ENCODE data around the gene BCKDHB. TPM values are rescaled to one million over a fixed set of nuclear protein-coding genes. Genes with fewer than 3 reads are reported as not detected.

BCKDHB gene
- total RNA-seq, 1 donor from 2014 or later = 37.2 TPM

GRCh38 chr6:80185492-80185891, 79.0 kb downstream of the BCKDHB start:
- DNase-seq = no peak
- no peak overlapping the region for H3K27ac ChIP-seq (replicated peaks)
- intact Hi-C loops (cut with micrococcal nuclease) = no loop called here
- H3K36me3 ChIP-seq = no peaks in the 10 kb centered on the region
- no peak overlapping the region for H3K4me3 ChIP-seq
- no peaks in the 10 kb centered on the region for H3K4me1 ChIP-seq
- H3K27me3 ChIP-seq (ENCODE audit: low read depth) = no peaks in the 10 kb centered on the region
- TF ChIP-seq CTCF (IDR thresholded peaks at IDR 0.05; ENCODE audit: borderline replicate concordance) = no peak
- peaks cover 13% of the 10 kb centered on the region for H3K9me3 ChIP-seq (replicated peaks)

GRCh38 chr6:80186082-80186481, 79.6 kb downstream of the BCKDHB start:
- H3K27ac ChIP-seq (replicated peaks) = no peak overlapping the region
- intact Hi-C loops (cut with micrococcal nuclease) = no loop called here
- H3K27me3 ChIP-seq (ENCODE audit: low read depth) = no peaks in the 10 kb centered on the region
- no peak overlapping the region for H3K4me3 ChIP-seq
- peaks cover 13% of the 10 kb centered on the region for H3K9me3 ChIP-seq (replicated peaks)
- H3K4me1 ChIP-seq = no peaks in the 10 kb centered on the region
- DNase-seq = no peak
- no peaks in the 10 kb centered on the region for H3K36me3 ChIP-seq
- TF ChIP-seq CTCF (IDR thresholded peaks at IDR 0.05; ENCODE audit: borderline replicate concordance) = no peak

- H3K4me3 ChIP-seq = no peak overlapping the region
- DNase-seq = no peak
- intact Hi-C loops (cut with micrococcal nuclease) = no loop called here
- peaks cover 28% of the 10 kb centered on the region for H3K4me1 ChIP-seq
- no peaks in the 10 kb centered on the region for H3K36me3 ChIP-seq
- no peaks in the 10 kb centered on the region for H3K9me3 ChIP-seq (replicated peaks)
- TF ChIP-seq CTCF (IDR thresholded peaks at IDR 0.05; ENCODE audit: borderline replicate concordance) = no peak
- H3K27me3 ChIP-seq (ENCODE audit: low read depth) = no peaks in the 10 kb centered on the region
- peak overlapping the region; percentile 59 for H3K27ac ChIP-seq (replicated peaks)
Observed at GRCh38 chr6:80196906-80197305, 90.4 kb downstream of the BCKDHB start.

GRCh38 chr6:80197474-80197873, 91.0 kb downstream of the BCKDHB start:
- no peaks in the 10 kb centered on the region for H3K9me3 ChIP-seq (replicated peaks)
- no peak for DNase-seq
- peaks cover 28% of the 10 kb centered on the region for H3K4me1 ChIP-seq
- no peaks in the 10 kb centered on the region for H3K27me3 ChIP-seq (ENCODE audit: low read depth)
- peak overlapping the region; percentile 59 for H3K27ac ChIP-seq (replicated peaks)
- intact Hi-C loops (cut with micrococcal nuclease) = no loop called here
- H3K36me3 ChIP-seq = no peaks in the 10 kb centered on the region
- H3K4me3 ChIP-seq = no peak overlapping the region
- TF ChIP-seq CTCF (IDR thresholded peaks at IDR 0.05; ENCODE audit: borderline replicate concordance) = no peak

GRCh38 chr6:80197986-80198385, 91.5 kb downstream of the BCKDHB start:
- Histone ChIP-seq H3K4me1 (peaks cover 28% of the 10 kb centered on the region), H3K27me3 (ENCODE audit: low read depth) (no peaks in the 10 kb centered on the region), H3K4me3 (no peak overlapping the region), H3K27ac (replicated peaks) (peak overlapping the region; percentile 16), H3K36me3 (no peaks in the 10 kb centered on the region), H3K9me3 (replicated peaks) (no peaks in the 10 kb centered on the region)
- DNase-seq = no peak
- no peak for TF ChIP-seq CTCF (IDR thresholded peaks at IDR 0.05; ENCODE audit: borderline replicate concordance)
- intact Hi-C loops (cut with micrococcal nuclease) = no loop called here

- peaks cover 13% of the 10 kb centered on the region for H3K4me1 ChIP-seq
- no peak overlapping the region for H3K27ac ChIP-seq (replicated peaks)
- no peak overlapping the region for H3K4me3 ChIP-seq
- H3K36me3 ChIP-seq = peaks cover 14% of the 10 kb centered on the region
- DNase-seq = no peak
- no peaks in the 10 kb centered on the region for H3K9me3 ChIP-seq (replicated peaks)
- TF ChIP-seq CTCF (IDR thresholded peaks at IDR 0.05; ENCODE audit: borderline replicate concordance) = no peak
- no peaks in the 10 kb centered on the region for H3K27me3 ChIP-seq (ENCODE audit: low read depth)
- intact Hi-C loops (cut with micrococcal nuclease) = no loop called here
Observed at GRCh38 chr6:80203283-80203682, 96.8 kb downstream of the BCKDHB start.
